ENCODE data around the gene MARCKS. TPM values are rescaled to one million over a fixed set of nuclear protein-coding genes. Genes with fewer than 3 reads are reported as not detected.

The MARCKS gene
- total RNA-seq, 4 donors from 2014 or later = 103 to 182 (median 156) TPM

- 59 to 70% methylated on average over 3 of the region's 3 CpGs for WGBS, 2 donors
- TF ChIP-seq CTCF (IDR thresholded peaks at IDR 0.05) (no peak), EP300 (IDR thresholded peaks at IDR 0.05) (no peak), POLR2A (IDR thresholded peaks at IDR 0.05) (no peak)
- no peak overlapping the region for H3K27ac ChIP-seq
Observed at GRCh38 chr6:113888956-113889630, 31.9 kb downstream of the MARCKS start.

GRCh38 chr6:113893451-113893850 lies 36.3 kb downstream of the MARCKS start:
- peaks cover 0 to 15% (median 0%) of the 10 kb centered on the region in 4 donors for H3K9me3 ChIP-seq
- no peak overlapping the region for H3K27ac ChIP-seq
- H3K27me3 ChIP-seq = no peaks in the 10 kb centered on the region
- no peak for DNase-seq (ENCODE audit: low spot score in 2 of 2)
- no peaks in the 10 kb centered on the region for H3K36me3 ChIP-seq
- H3K4me3 ChIP-seq = no peak overlapping the region
- TF ChIP-seq POLR2A (IDR thresholded peaks at IDR 0.05) = no peak
- TF ChIP-seq EP300 (IDR thresholded peaks at IDR 0.05) = no peak
- no peak for TF ChIP-seq CTCF (IDR thresholded peaks at IDR 0.05)
- no peaks in the 10 kb centered on the region for H3K4me1 ChIP-seq

More at GRCh38 chr6:113888956-113889630, 31.9 kb downstream of the MARCKS start:
- Histone ChIP-seq H3K36me3 (no peaks in the 10 kb centered on the region), H3K4me1 (no peaks in the 10 kb centered on the region), H3K27me3 (no peaks in the 10 kb centered on the region), H3K4me3 (no peak overlapping the region), H3K9me3 (peaks cover 0 to 15% (median 0%) of the 10 kb centered on the region in 4 donors)
- DNase-seq (ENCODE audit: low spot score in 2 of 2) = no peak

GRCh38 chr6:113893866-113894265 lies 36.7 kb downstream of the MARCKS start:
- Histone ChIP-seq H3K4me3 (no peak overlapping the region), H3K4me1 (no peaks in the 10 kb centered on the region), H3K9me3 (peaks cover 0 to 15% (median 0%) of the 10 kb centered on the region in 4 donors), H3K36me3 (no peaks in the 10 kb centered on the region), H3K27me3 (no peaks in the 10 kb centered on the region), H3K27ac (no peak overlapping the region)
- 56 to 62% methylated on average over 3 of the region's 3 CpGs for WGBS, 2 donors
- no peak for DNase-seq (ENCODE audit: low spot score in 2 of 2)
- no peak for TF ChIP-seq POLR2A (IDR thresholded peaks at IDR 0.05)
- TF ChIP-seq CTCF (IDR thresholded peaks at IDR 0.05) = no peak
- TF ChIP-seq EP300 (IDR thresholded peaks at IDR 0.05) = no peak

GRCh38 chr6:113894712-113895674 lies 37.8 kb downstream of the MARCKS start:
- Histone ChIP-seq H3K9me3 (peaks cover 0 to 15% (median 0%) of the 10 kb centered on the region in 4 donors), H3K27ac (no peak overlapping the region), H3K4me3 (no peak overlapping the region), H3K36me3 (no peaks in the 10 kb centered on the region), H3K27me3 (no peaks in the 10 kb centered on the region), H3K4me1 (no peaks in the 10 kb centered on the region)
- DNase-seq (ENCODE audit: low spot score in 2 of 2) = no peak
- TF ChIP-seq POLR2A (IDR thresholded peaks at IDR 0.05) (no peak), EP300 (IDR thresholded peaks at IDR 0.05) (no peak), CTCF (IDR thresholded peaks at IDR 0.05) (no peak)
- WGBS, 2 donors = 73 to 78% methylated on average over 6 of the region's 6 CpGs

- WGBS, 2 donors = 87 to 96% methylated on average over 2 of the region's 2 CpGs
- no peak for TF ChIP-seq CTCF (IDR thresholded peaks at IDR 0.05)
- no peak for TF ChIP-seq POLR2A (IDR thresholded peaks at IDR 0.05)
- no peak for TF ChIP-seq EP300 (IDR thresholded peaks at IDR 0.05)
Observed at GRCh38 chr6:113901482-113901881, 44.3 kb downstream of the MARCKS start.

More at GRCh38 chr6:113901482-113901881, 44.3 kb downstream of the MARCKS start:
- DNase-seq (ENCODE audit: low spot score in 2 of 2) = no peak
- Histone ChIP-seq H3K27me3 (no peaks in the 10 kb centered on the region), H3K9me3 (no peaks in the 10 kb centered on the region), H3K4me3 (no peak overlapping the region), H3K27ac (no peak overlapping the region), H3K36me3 (no peaks in the 10 kb centered on the region), H3K4me1 (peaks cover 0 to 16% (median 0%) of the 10 kb centered on the region in 4 donors)
